Measurements from ENCODE around the gene QRICH1. TPM values are rescaled to one million over a fixed set of nuclear protein-coding genes. Genes with fewer than 3 reads are reported as not detected.
A peak's percentile ranks its signal among the peaks of the same experiment; 100 is the strongest.

QRICH1 gene
- total and polyA plus RNA-seq, 2 of the 13 experiments (the other 11 are each of a cell fraction or from before 2014, with no cell fraction given): 52.6 to 102 TPM

GRCh38 chr3:49093853-49094767, at the start of gene QRICH1 (continued):
- TF ChIP-seq MLX (CRISPR knock-in tag; IDR thresholded peaks at IDR 0.05): no peak; the same call in 1 of the 2 replicates
- no peak for TF ChIP-seq HMG20A (CRISPR knock-in tag; IDR thresholded peaks at IDR 0.05; ENCODE audit: borderline replicate concordance)
- TF ChIP-seq HNRNPK (IDR thresholded peaks at IDR 0.05; ENCODE audit: low read depth, low read length, poor library complexity, severe bottlenecking): peak; percentile 7
- no peak for TF ChIP-seq ZNF20 (CRISPR knock-in tag; IDR thresholded peaks at IDR 0.05)
- no peak; the same call in none of the 2 replicates for TF ChIP-seq IKZF5 (CRISPR knock-in tag; IDR thresholded peaks at IDR 0.05)
- peak; percentile 4; the same call in 1 of the 2 replicates for TF ChIP-seq ZNF572 (CRISPR knock-in tag; IDR thresholded peaks at IDR 0.05)
- peak; percentile 63 for TF ChIP-seq FOXP4 (CRISPR knock-in tag; IDR thresholded peaks at IDR 0.05)
- no peak for TF ChIP-seq CEBPZ (IDR thresholded peaks at IDR 0.05; ENCODE audit: low read length)
- 0 out of 2 replicates have a peak, but pooled peaks have one; percentile 6 for TF ChIP-seq ZBTB34 (CRISPR knock-in tag; IDR thresholded peaks at IDR 0.05)
- TF ChIP-seq ZNF562 (CRISPR knock-in tag; IDR thresholded peaks at IDR 0.05; ENCODE audit: borderline replicate concordance): no peak
- no peak; the same call in 1 of the 2 replicates for TF ChIP-seq NFKBIZ (CRISPR knock-in tag; IDR thresholded peaks at IDR 0.05)
- TF ChIP-seq ZNF530 (CRISPR knock-in tag; IDR thresholded peaks at IDR 0.05; ENCODE audit: low read depth): no peak
- 0 out of 2 replicates have a peak, but pooled peaks have one; percentile 31 for TF ChIP-seq SNAPC2 (CRISPR knock-in tag; IDR thresholded peaks at IDR 0.05)
- peak; percentile 45 for TF ChIP-seq TEAD3 (CRISPR knock-in tag; optimal IDR thresholded peaks at IDR 0.05; ENCODE audit: borderline replicate concordance)
- TF ChIP-seq GABPB1 (CRISPR knock-in tag; IDR thresholded peaks at IDR 0.05): peak; percentile 80; the same call in 1 of the 2 replicates
- no peak for TF ChIP-seq ZBTB49 (CRISPR knock-in tag; IDR thresholded peaks at IDR 0.05; ENCODE audit: borderline replicate concordance)
- no peak for TF ChIP-seq NFIC (IDR thresholded peaks at IDR 0.05; ENCODE audit: low read length)

Measured in HepG2 (cell line).